ENCODE data around the gene CACNG4.

DNA sequence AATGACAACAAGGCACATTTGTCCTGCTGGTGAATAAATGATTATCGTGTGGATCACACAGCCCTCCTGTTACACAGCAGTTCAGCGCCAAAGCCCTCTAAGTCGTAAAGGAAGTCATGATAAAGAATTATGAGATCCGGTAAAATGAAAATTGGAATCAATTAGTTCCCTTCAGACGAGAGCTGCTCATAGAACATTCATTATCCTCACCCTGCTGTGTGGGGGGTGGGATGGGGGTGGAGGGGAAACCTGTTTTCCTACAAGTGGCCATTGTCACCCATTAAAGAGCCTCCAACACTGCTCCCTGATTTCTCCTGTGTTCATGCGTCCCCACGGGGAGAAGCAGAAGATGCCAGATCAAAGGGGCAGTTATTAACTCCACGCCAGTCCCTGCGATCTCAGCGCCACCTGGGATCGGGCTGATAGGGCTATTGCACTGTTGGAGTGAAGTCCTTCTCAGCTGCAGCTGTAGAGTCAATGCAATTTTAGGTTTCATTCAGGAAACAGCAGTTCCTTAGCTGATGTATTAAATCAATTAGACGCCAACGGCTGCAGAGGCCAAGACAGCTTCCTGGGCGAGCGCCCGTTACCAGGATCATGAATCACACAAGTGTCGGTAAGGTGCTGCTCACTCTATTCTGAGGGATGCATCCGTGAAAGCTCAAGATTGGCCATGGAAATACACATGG is 19.2 kb upstream of the CACNG4 start:
- TF ChIP-seq CTCF (conservative IDR thresholded peaks at IDR 0.05; ENCODE audit: low read length) (no peak), EZH2phosphoT487 (IDR thresholded peaks at IDR 0.05; ENCODE audit: borderline replicate concordance, low read depth, low read length) (no peak)
